Measurements from ENCODE around the gene MYL5.
"Not testable (repeated sequence)": the region's sequence is repeated elsewhere in the genome, so short reads cannot be mapped to it uniquely, and the experiment has no call there.

The MYL5 gene

DNA sequence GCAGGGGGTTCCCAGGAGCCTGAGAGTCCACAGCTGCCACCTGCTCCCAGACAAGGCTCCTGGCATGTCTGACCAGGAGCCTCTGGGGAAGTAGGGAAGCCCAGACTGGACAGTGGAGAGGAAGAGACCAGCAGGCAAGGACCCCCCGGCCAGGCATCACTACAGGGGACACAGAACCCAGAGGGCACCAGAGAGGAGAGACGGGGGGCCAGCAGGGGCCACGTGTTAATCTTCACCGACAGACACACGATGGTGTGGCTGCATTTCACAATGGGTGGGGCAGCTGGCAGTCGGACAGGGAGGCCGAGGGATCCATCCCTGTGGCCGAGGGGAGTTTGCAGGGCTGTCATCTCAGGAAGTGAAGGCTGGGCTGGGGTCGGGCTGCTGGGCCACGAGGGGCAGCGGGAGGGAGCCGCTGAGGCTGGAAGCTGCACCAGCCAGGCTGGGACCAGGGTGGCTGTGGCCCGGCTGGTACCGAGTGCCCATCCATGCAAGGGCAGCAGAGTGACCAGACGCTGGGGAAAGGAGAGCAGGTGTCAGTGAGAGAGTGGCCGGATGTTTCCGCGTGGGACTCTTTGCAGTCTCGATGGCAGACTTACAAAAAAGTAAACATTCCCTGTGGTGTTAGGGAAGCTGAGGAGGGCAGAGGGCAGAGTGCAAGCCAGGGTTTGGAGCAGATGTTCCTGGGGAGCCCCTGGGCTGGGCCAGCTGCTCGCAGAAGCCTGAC, 44.3 kb upstream of the MYL5 start:
- DNase-seq (ENCODE audit: insufficient read length) (no peak), FAIRE-seq (no peak)
- TF ChIP-seq POLR2AphosphoS5 (IDR thresholded peaks at IDR 0.05; ENCODE audit: low read depth, low read length) (no peak), TAF1 (IDR thresholded peaks at IDR 0.05; ENCODE audit: borderline replicate concordance, low read depth, low read length) (no peak), POLR2A (IDR thresholded peaks at IDR 0.05; ENCODE audit: low read depth, low read length) (no peak)

DNA sequence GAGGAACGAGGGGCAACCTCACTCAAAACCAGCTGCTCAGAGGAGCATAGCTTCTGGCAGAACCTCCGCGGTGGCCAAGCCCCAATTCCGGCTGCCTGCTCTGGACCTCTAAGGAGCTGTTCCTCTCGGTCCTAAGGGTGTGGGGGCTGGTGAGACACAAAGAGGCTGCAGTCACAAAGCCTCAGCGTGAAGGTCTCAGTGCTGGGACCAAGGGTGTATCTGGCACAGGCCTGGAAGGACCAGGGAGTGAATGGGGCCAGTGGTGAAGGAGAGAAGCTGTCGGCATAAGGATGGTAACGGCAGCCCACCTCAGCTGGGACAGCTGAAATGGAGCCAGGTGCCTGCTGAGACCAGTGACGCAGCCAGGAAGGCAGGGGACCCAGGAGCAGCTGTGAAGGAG, 43.7 kb upstream of the MYL5 start:
- no peak for TF ChIP-seq TAF1 (IDR thresholded peaks at IDR 0.05; ENCODE audit: borderline replicate concordance, low read depth, low read length)
- TF ChIP-seq POLR2AphosphoS5 (IDR thresholded peaks at IDR 0.05; ENCODE audit: low read depth, low read length) = no peak
- no peak for TF ChIP-seq POLR2A (IDR thresholded peaks at IDR 0.05; ENCODE audit: low read depth, low read length)
- no peak for FAIRE-seq
- DNase-seq (ENCODE audit: insufficient read length) = no peak

DNA sequence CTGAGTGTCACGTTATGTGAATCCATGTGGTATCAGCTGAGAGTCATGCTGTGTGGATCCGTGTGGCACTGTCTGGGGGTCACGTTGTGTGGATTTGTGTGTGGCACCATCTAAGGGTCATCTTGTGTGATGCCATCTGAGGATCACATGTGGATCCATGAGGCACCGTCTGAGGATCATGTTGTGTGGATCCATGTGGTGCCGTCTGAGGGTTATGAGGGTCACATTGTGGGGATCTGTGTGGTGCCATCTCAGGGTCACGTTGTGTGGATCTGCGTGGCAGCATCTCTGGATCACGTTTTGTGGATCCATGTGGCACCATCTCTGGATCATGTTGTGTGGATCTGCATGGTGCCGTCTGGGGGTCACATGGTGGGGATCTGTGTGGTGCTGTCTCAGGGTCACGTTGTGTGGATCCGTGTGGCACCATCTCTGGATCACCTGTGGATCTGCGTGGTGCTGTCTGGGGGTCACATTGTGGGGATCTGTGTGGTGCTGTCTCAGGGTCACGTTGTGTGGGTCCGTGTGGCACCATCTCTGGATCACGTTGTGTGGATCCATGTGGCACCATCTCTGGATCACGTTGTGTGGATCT, 42.0 kb upstream of the MYL5 start:
- DNase-seq (ENCODE audit: insufficient read length) (no peak), FAIRE-seq (no peak)
- no peak for TF ChIP-seq POLR2A (IDR thresholded peaks at IDR 0.05; ENCODE audit: low read depth, low read length)
- TF ChIP-seq TAF1 (IDR thresholded peaks at IDR 0.05; ENCODE audit: borderline replicate concordance, low read depth, low read length) = no peak
- no peak for TF ChIP-seq POLR2AphosphoS5 (IDR thresholded peaks at IDR 0.05; ENCODE audit: low read depth, low read length)

DNA sequence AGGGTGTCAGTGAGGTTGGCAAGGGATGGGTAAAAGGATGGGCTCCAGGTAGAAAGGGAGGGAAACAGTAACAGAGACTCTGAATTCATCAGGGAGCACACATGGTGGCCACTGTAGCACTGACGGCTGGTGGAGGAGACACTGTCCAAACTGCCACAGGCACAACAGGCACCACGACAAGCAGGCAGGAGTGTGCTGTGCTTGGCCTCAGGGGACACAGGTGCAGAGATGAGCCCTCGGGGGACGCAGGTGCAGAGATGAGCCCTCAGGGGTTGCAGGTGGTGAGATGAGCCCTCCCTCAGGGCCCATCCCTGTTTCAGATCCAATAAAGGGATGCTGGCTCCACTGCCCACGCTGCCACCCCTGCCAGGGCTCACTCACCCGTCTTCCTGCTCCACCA, 41.4 kb upstream of the MYL5 start:
- DNase-seq (ENCODE audit: insufficient read length) = no peak
- no peak for TF ChIP-seq TAF1 (IDR thresholded peaks at IDR 0.05; ENCODE audit: borderline replicate concordance, low read depth, low read length)
- no peak for TF ChIP-seq POLR2A (IDR thresholded peaks at IDR 0.05; ENCODE audit: low read depth, low read length)
- TF ChIP-seq POLR2AphosphoS5 (IDR thresholded peaks at IDR 0.05; ENCODE audit: low read depth, low read length) = no peak
- no peak for FAIRE-seq

DNA sequence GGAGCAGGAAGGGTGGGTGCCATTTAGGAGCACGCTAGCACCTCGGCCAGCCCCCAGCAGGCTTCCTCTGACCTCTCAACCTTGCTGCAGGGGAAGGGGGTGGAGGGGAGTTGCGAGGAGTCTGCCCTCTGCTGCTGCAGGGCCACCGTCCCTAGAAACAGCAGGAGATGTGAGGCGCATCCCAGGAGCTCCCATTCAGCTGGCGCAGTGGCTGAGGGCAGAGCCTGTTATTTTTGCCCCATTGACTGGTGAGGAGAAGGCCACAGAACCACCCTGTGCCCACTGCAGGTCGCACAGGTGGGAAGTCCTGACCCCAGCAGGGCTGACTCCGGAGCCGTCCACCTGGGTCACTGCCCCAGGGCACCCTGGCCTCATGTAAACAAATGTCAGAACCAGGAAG, 40.9 kb upstream of the MYL5 start:
- no peak for FAIRE-seq
- no peak for DNase-seq (ENCODE audit: insufficient read length)
- TF ChIP-seq POLR2A (IDR thresholded peaks at IDR 0.05; ENCODE audit: low read depth, low read length) = no peak
- TF ChIP-seq TAF1 (IDR thresholded peaks at IDR 0.05; ENCODE audit: borderline replicate concordance, low read depth, low read length) = no peak
- TF ChIP-seq POLR2AphosphoS5 (IDR thresholded peaks at IDR 0.05; ENCODE audit: low read depth, low read length) = no peak

DNA sequence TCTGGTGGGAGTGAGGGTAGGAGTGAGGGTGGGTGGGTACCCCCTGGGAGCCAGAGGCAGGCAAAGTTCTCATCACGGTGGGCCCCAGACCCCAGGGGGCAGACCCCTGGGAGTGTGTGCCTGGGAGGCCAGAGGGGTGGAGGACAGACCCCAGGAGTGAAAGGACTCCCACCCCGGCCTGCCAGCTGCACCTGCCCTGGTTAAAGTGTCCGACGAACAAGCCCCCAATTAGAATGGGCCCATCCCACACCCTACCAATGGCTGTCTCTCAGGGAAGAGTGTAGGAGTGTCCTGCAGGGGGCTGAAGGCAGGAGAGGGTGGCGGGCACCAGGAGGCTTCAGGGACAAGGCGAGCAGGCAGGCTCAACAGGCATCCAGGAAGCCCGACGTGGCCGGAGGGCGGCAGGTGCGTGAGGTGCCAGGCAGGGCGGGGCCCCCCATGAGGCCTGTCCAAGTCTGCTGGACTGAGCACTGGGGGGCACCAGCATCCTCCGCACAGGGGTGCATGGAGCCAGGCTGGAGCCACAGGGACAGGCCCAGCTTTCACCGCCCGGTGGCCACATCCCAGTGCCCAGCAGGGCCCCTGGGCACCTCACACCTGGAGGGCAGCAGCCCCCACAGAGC, 40.3 kb upstream of the MYL5 start:
- TF ChIP-seq POLR2A (IDR thresholded peaks at IDR 0.05; ENCODE audit: low read depth, low read length) = no peak
- no peak for TF ChIP-seq TAF1 (IDR thresholded peaks at IDR 0.05; ENCODE audit: borderline replicate concordance, low read depth, low read length)
- TF ChIP-seq POLR2AphosphoS5 (IDR thresholded peaks at IDR 0.05; ENCODE audit: low read depth, low read length) = no peak
- FAIRE-seq (no peak), DNase-seq (ENCODE audit: insufficient read length) (no peak)

DNA sequence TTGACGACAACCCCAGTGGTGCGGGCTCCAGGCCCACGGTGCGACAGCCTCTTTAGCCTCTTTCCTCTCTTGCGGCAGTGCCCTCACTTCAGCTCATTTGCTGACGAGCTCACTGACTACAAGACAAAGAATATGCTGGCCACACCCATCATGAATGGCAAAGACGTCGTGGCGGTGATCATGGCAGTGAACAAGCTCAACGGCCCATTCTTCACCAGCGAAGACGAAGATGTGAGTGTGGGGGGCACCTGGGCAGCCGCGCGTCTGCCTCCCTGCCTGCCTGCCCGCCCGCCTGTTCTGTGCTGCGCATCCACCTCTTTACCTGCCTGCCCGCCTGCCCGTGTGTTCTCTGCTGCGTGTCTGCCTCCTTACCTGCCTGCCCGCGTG, 39.8 kb upstream of the MYL5 start:
- TF ChIP-seq POLR2A (IDR thresholded peaks at IDR 0.05; ENCODE audit: low read depth, low read length) (no peak), POLR2AphosphoS5 (IDR thresholded peaks at IDR 0.05; ENCODE audit: low read depth, low read length) (no peak), TAF1 (IDR thresholded peaks at IDR 0.05; ENCODE audit: borderline replicate concordance, low read depth, low read length) (no peak)
- DNase-seq (ENCODE audit: insufficient read length) = no peak

DNA sequence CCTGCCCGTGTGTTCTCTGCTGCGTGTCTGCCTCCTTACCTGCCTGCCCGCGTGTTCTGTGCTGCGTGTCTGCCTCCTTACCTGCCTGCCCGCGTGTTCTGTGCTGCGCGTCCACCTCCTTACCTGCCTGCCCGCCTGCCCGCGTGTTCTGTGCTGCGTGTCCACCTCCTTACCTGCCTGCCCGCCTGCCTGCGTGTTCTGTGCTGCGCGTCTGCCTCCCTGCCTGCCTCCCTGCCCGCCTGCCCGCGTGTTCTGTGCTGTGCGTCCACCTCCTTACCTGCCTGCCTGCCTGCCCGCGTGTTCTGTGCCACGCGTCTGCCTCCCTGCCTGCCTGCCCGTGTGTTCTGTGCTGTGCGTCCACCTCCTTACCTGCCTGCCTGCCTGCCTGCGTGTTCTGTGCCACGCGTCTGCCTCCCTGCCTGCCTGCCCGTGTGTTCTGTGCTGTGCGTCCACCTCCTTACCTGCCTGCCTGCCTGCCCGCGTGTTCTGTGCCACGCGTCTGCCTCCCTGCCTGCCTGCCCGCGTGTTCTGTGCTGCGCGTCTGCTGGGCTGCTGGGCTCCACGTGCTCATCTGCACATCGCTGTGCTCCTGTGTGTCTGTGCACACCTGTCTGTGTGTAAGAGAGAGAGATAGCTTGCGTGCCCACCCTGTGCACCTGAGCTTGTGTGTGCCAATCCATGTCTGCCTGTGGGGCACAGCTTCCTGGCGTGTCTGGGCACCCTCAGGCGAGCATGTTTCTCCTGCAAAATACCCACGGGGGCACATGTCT, 39.1 kb upstream of the MYL5 start:
- not testable (repeated sequence) for FAIRE-seq; DNase-seq (ENCODE audit: insufficient read length)

More for the DNA sequence above, 39.8 kb upstream of the MYL5 start:
- no peak for FAIRE-seq

DNA sequence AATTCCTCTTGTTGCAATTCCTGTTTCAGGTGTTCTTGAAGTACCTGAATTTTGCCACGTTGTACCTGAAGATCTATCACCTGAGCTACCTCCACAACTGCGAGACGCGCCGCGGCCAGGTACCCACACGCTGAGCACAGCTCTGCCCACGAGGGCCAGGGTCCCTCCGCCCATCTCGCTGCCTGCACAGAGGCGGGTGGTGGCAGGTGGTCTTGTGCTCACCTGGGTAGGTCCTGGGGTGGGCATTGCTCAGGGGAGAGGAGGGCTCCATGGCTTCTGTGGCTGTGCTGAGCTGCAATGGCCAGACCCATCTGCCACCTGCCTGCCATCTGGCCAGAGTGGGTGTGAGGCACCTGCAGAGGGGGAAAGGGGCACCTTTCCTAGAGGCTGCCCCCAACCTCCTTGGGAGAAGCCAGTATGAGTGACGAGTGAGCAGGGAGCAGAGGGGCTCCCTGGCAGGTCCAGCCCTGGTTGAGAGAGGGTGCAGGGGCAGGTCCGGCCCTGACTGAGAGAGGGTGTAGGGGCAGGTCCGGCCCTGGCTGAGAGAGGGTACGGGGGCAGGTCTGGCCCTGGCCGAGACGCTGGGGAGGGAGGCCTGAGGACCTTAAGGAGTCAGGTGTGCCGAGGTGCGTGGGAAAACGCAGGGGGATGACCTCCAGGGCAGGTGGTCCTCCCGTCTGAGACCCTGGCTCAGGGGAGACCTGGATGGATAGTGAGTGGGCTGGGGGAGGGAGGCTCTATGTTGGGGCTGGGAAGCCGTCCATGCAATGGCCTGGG, 38.3 kb upstream of the MYL5 start:
- DNase-seq (ENCODE audit: insufficient read length) (no peak), FAIRE-seq (no peak)
- TF ChIP-seq POLR2A (IDR thresholded peaks at IDR 0.05; ENCODE audit: low read depth, low read length) (no peak), POLR2AphosphoS5 (IDR thresholded peaks at IDR 0.05; ENCODE audit: low read depth, low read length) (no peak), TAF1 (IDR thresholded peaks at IDR 0.05; ENCODE audit: borderline replicate concordance, low read depth, low read length) (no peak)

DNA sequence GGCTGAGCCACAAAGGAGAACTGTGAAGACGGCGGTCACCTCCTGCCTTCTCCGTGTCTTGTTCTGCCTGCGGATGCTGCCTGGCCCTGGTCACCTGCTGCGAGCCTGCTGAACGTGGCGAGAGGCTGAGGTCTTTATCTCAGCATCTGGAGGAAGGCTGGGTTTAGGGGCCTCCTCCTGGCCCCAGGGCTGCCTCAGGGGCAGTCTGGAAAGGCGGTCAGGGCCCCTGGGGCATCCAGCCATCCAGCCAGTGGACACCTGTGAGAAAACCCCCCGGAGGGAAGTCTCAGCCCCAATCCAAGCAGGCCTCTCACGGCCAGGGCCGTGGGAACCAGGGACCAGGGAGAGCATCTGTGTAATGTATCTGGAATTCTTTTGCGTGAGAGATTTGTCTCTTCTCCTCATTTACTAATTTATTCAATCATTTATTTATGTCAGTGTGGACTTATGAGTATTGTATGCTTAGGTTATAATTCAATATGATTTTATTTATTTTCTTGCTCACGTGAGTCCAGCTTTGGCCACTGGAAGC, 37.6 kb upstream of the MYL5 start:
- TF ChIP-seq POLR2A (IDR thresholded peaks at IDR 0.05; ENCODE audit: low read depth, low read length) = no peak
- TF ChIP-seq POLR2AphosphoS5 (IDR thresholded peaks at IDR 0.05; ENCODE audit: low read depth, low read length) = no peak
- no peak for FAIRE-seq
- DNase-seq (ENCODE audit: insufficient read length) = no peak

Measured in GM12892 (cell line).